Measurements from ENCODE around the gene GNB3. TPM values are rescaled to one million over a fixed set of nuclear protein-coding genes. Genes with fewer than 3 reads are reported as not detected.

Gene GNB3
- total and polyA plus RNA-seq, 3 experiments from 2014 or later = 0.48 to 0.78 TPM; not detected in 1

- H3K27ac ChIP-seq (ENCODE audit: low read depth, low read length) = no peak overlapping the region
- POLR2A ChIA-PET = no interaction called here
- CTCF ChIA-PET = no interaction called here
- H3K36me3 Mint-ChIP-seq = no peaks in the 10 kb centered on the region
- H3K36me3 ChIP-seq (ENCODE audit: insufficient read depth, low read length) = peaks cover 11% of the 10 kb centered on the region
- peaks cover 8% of the 10 kb centered on the region for H3K4me1 ChIP-seq (ENCODE audit: insufficient read depth, low read length)
- no peak overlapping the region for H3K4me3 ChIP-seq (ENCODE audit: low read length)
- no peak overlapping the region for H3K27ac Mint-ChIP-seq
- H3K4me3 Mint-ChIP-seq = no peak overlapping the region
- H3K27me3 Mint-ChIP-seq = peaks cover 7 to 36% of the 10 kb centered on the region in 2 donors
- DNase-seq = no peak
- no peaks in the 10 kb centered on the region for H3K9me3 Mint-ChIP-seq
- H3K9me3 ChIP-seq (ENCODE audit: low read length) = no peaks in the 10 kb centered on the region
- peaks cover 0 to 11% (median 10%) of the 10 kb centered on the region in 3 donors for H3K4me1 Mint-ChIP-seq
- H3K27me3 ChIP-seq (ENCODE audit: insufficient read depth, low read length, poor library complexity, severe bottlenecking) = peaks cover 12% of the 10 kb centered on the region
These were observed 21.4 kb upstream of the GNB3 start for GRCh38 chr12:6819106-6820030.

GRCh38 chr12:6820166-6820565 is 20.6 kb upstream of the GNB3 start:
- H3K36me3 Mint-ChIP-seq = no peaks in the 10 kb centered on the region
- no peak for DNase-seq
- H3K4me1 Mint-ChIP-seq = peaks cover 0 to 11% (median 10%) of the 10 kb centered on the region in 3 donors
- Histone ChIP-seq H3K4me3 (ENCODE audit: low read length) (no peak overlapping the region), H3K27ac (ENCODE audit: low read depth, low read length) (no peak overlapping the region), H3K9me3 (ENCODE audit: low read length) (no peaks in the 10 kb centered on the region), H3K36me3 (ENCODE audit: insufficient read depth, low read length) (peaks cover 11% of the 10 kb centered on the region), H3K4me1 (ENCODE audit: insufficient read depth, low read length) (peaks cover 8% of the 10 kb centered on the region), H3K27me3 (ENCODE audit: insufficient read depth, low read length, poor library complexity, severe bottlenecking) (peaks cover 19% of the 10 kb centered on the region)
- H3K9me3 Mint-ChIP-seq = no peaks in the 10 kb centered on the region
- CTCF ChIA-PET = interaction anchor here (1.4 kb wide), 1 partner anchor 49 kb away, joined by 3 read pairs; no protein-coding TSS in a partner anchor
- POLR2A ChIA-PET = no interaction called here
- H3K4me3 Mint-ChIP-seq = no peak overlapping the region
- peaks cover 14 to 43% of the 10 kb centered on the region in 2 donors for H3K27me3 Mint-ChIP-seq
- no peak overlapping the region for H3K27ac Mint-ChIP-seq

GRCh38 chr12:6821591-6822425 is 18.9 kb upstream of the GNB3 start, which contains the start of gene GPR162:
Gene GPR162, plus strand, starts transcription at chr12:6821821. Its CDS starts 2,078 bp downstream, at chr12:6823899.
- H3K27me3 Mint-ChIP-seq = peaks cover 22 to 50% of the 10 kb centered on the region in 2 donors
- no peaks in the 10 kb centered on the region for H3K9me3 Mint-ChIP-seq
- Histone ChIP-seq H3K27me3 (ENCODE audit: insufficient read depth, low read length, poor library complexity, severe bottlenecking) (peaks cover 23% of the 10 kb centered on the region), H3K4me1 (ENCODE audit: insufficient read depth, low read length) (peaks cover 8% of the 10 kb centered on the region), H3K36me3 (ENCODE audit: insufficient read depth, low read length) (peaks cover 11% of the 10 kb centered on the region), H3K27ac (ENCODE audit: low read depth, low read length) (no peak within 1 kb of the TSS), H3K4me3 (ENCODE audit: low read length) (no peak within 1 kb of the TSS), H3K9me3 (ENCODE audit: low read length) (no peaks in the 10 kb centered on the region)
- CTCF ChIA-PET = interaction anchor here (0.8 to 5.2 kb wide), 9 partner anchors 13 to 157 kb away, joined by 3 to 39 read pairs (median 3); partner anchors contain the start of genes MLF2, PTMS and SPSB2
- peaks cover 4 to 16% (median 13%) of the 10 kb centered on the region in 3 donors for H3K4me1 Mint-ChIP-seq
- peak within 1 kb of the TSS in 2 of 8 donors; percentile 45 to 78 for H3K27ac Mint-ChIP-seq
- H3K4me3 Mint-ChIP-seq = peak within 1 kb of the TSS in 6 of 7 donors; percentile 21 to 68 (median 57)
- POLR2A ChIA-PET = interaction anchor here (0.6 to 0.9 kb wide), 2 partner anchors 51 to 286 kb away, joined by 3 read pairs; no protein-coding TSS in a partner anchor
- no peaks in the 10 kb centered on the region for H3K36me3 Mint-ChIP-seq
- DNase-seq = no peak

- H3K36me3 ChIP-seq (ENCODE audit: insufficient read depth, low read length) = peaks cover 4% of the 10 kb centered on the region
- peaks cover 26 to 57% of the 10 kb centered on the region in 2 donors for H3K27me3 Mint-ChIP-seq
These were observed 18.1 kb upstream of the GNB3 start for GRCh38 chr12:6822426-6823135.

GRCh38 chr12:6823182-6824084 is 17.3 kb upstream of the GNB3 start:
- ChIA-PET POLR2A (interaction anchor here (0.5 kb wide), 1 partner anchor 337 kb away, joined by 12 read pairs; no protein-coding TSS in a partner anchor), CTCF (interaction anchor here (1.2 to 5.2 kb wide), 5 partner anchors 12 to 209 kb away, joined by 3 to 39 read pairs (median 3); partner anchors contain the start of genes PTMS and SPSB2)
- Histone ChIP-seq H3K27me3 (ENCODE audit: insufficient read depth, low read length, poor library complexity, severe bottlenecking) (peaks cover 23% of the 10 kb centered on the region), H3K36me3 (ENCODE audit: insufficient read depth, low read length) (no peaks in the 10 kb centered on the region), H3K27ac (ENCODE audit: low read depth, low read length) (no peak overlapping the region), H3K4me3 (ENCODE audit: low read length) (no peak overlapping the region), H3K9me3 (ENCODE audit: low read length) (no peaks in the 10 kb centered on the region), H3K4me1 (ENCODE audit: insufficient read depth, low read length) (peaks cover 13% of the 10 kb centered on the region)
- Mint-ChIP-seq H3K9me3 (no peaks in the 10 kb centered on the region), H3K27ac (peak overlapping the region in 1 of 8 donors; percentile 32), H3K4me3 (peak overlapping the region in 1 of 7 donors; percentile 55), H3K4me1 (peaks cover 16 to 26% (median 19%) of the 10 kb centered on the region in 3 donors), H3K27me3 (peaks cover 26 to 62% of the 10 kb centered on the region in 2 donors), H3K36me3 (no peaks in the 10 kb centered on the region)
- no peak for DNase-seq

More at GRCh38 chr12:6822426-6823135, 18.1 kb upstream of the GNB3 start:
- ChIA-PET CTCF (interaction anchor here (1.1 to 5.2 kb wide), 5 partner anchors 12 to 70 kb away, joined by 3 to 39 read pairs (median 6); partner anchors contain the start of genes MLF2 and PTMS), POLR2A (no interaction called here)
- Mint-ChIP-seq H3K4me3 (peak overlapping the region in 1 of 7 donors; percentile 55), H3K9me3 (no peaks in the 10 kb centered on the region), H3K36me3 (no peaks in the 10 kb centered on the region), H3K4me1 (peaks cover 9 to 21% (median 17%) of the 10 kb centered on the region in 3 donors), H3K27ac (no peak overlapping the region)
- H3K9me3 ChIP-seq (ENCODE audit: low read length) = no peaks in the 10 kb centered on the region
- peaks cover 23% of the 10 kb centered on the region for H3K27me3 ChIP-seq (ENCODE audit: insufficient read depth, low read length, poor library complexity, severe bottlenecking)
- H3K27ac ChIP-seq (ENCODE audit: low read depth, low read length) = no peak overlapping the region
- peaks cover 13% of the 10 kb centered on the region for H3K4me1 ChIP-seq (ENCODE audit: insufficient read depth, low read length)
- no peak overlapping the region for H3K4me3 ChIP-seq (ENCODE audit: low read length)
- no peak for DNase-seq

GRCh38 chr12:6824085-6824775 is 16.5 kb upstream of the GNB3 start:
- Histone ChIP-seq H3K4me1 (ENCODE audit: insufficient read depth, low read length) (peaks cover 13% of the 10 kb centered on the region), H3K27ac (ENCODE audit: low read depth, low read length) (no peak overlapping the region), H3K27me3 (ENCODE audit: insufficient read depth, low read length, poor library complexity, severe bottlenecking) (peaks cover 23% of the 10 kb centered on the region), H3K9me3 (ENCODE audit: low read length) (no peaks in the 10 kb centered on the region), H3K4me3 (ENCODE audit: low read length) (no peak overlapping the region), H3K36me3 (ENCODE audit: insufficient read depth, low read length) (no peaks in the 10 kb centered on the region)
- DNase-seq = no peak
- Mint-ChIP-seq H3K9me3 (no peaks in the 10 kb centered on the region), H3K27me3 (peaks cover 26 to 67% of the 10 kb centered on the region in 2 donors), H3K27ac (no peak overlapping the region), H3K36me3 (peaks cover 0 to 5% (median 0%) of the 10 kb centered on the region in 3 donors), H3K4me1 (peaks cover 16 to 31% (median 21%) of the 10 kb centered on the region in 3 donors), H3K4me3 (no peak overlapping the region)
- ChIA-PET CTCF (interaction anchor here (0.9 to 5.8 kb wide), 10 partner anchors 11 to 210 kb away, joined by 3 to 39 read pairs (median 3); partner anchors contain the start of genes COPS7A, MLF2 and SPSB2), POLR2A (no interaction called here)

All from CD8-positive, alpha-beta memory T cell (primary cell).